ENCODE data around the gene NCSTN.

Gene NCSTN

DNA sequence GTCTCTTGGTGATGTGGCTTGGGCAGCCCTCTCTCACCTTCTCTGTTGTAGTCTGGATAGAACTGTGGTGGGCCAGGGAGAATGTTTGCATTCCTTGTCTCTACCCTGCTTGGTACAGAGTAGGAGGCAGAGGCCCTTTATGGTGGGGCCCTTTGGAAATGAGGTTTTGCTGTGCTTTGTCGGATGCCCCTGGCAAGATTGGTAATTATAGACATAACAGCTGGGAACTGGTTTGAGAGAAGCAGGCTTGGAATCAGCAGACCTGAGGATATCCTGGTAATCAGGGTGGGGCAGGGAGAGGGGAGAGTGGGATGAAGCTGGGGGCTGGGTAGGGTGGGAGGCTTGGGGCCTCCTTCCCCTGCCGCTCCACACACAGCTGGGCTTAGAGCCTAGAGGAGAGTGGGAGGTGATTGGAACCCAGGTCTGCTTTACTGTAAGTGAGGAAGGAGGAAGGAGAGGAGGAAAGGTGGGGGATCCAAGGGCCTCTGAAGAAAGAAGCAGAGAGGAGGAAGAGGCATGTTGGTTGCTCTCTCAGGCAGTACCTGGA is 62.2 kb downstream of the NCSTN start:
- TF ChIP-seq CTCF (IDR thresholded peaks at IDR 0.05; ENCODE audit: low read depth, low read length, missing control alignments), result no peak
- in situ Hi-C loops (cut with HindIII; ENCODE audit: low pct_ligation_motif_present, low sequenced_read_pairs), result no loop called here
- H3K36me3 ChIP-seq (replicated peaks), result no peaks in the 10 kb centered on the region
- no peak for DNase-seq
- H3K4me3 ChIP-seq (ENCODE audit: low read depth, low read length), result no peak overlapping the region
- H3K27ac ChIP-seq, result no peak overlapping the region
- H3K27me3 ChIP-seq (replicated peaks), result peaks cover 16% of the 10 kb centered on the region

- Histone ChIP-seq H3K27ac (no peak overlapping the region), H3K36me3 (replicated peaks) (no peaks in the 10 kb centered on the region), H3K4me3 (ENCODE audit: low read depth, low read length) (no peak overlapping the region), H3K27me3 (replicated peaks) (peaks cover 11% of the 10 kb centered on the region)
- in situ Hi-C loops (cut with HindIII; ENCODE audit: low pct_ligation_motif_present, low sequenced_read_pairs), result no loop called here
- DNase-seq, result no peak
- TF ChIP-seq CTCF (IDR thresholded peaks at IDR 0.05; ENCODE audit: low read depth, low read length, missing control alignments), result no peak
Measured at GRCh38 chr1:160406131-160406968, 63.2 kb downstream of the NCSTN start.

GRCh38 chr1:160407839-160408801 is 64.9 kb downstream of the NCSTN start:
- Histone ChIP-seq H3K27ac (no peak overlapping the region), H3K27me3 (replicated peaks) (no peaks in the 10 kb centered on the region), H3K4me3 (ENCODE audit: low read depth, low read length) (no peak overlapping the region), H3K36me3 (replicated peaks) (no peaks in the 10 kb centered on the region)
- no peak for DNase-seq
- in situ Hi-C loops (cut with HindIII; ENCODE audit: low pct_ligation_motif_present, low sequenced_read_pairs), result no loop called here
- no peak for TF ChIP-seq CTCF (IDR thresholded peaks at IDR 0.05; ENCODE audit: low read depth, low read length, missing control alignments)
